GM13977 (cell line): ENCODE results near the gene AMPD3.

Source experiments
- DNase-seq: peaks from one replicate; pipeline ENCODE4 v3.0.0; 2012; ENCODE audit warnings: low spot score
- CTCF ChIP-seq: IDR thresholded peaks from 2 replicates; pipeline ENCODE4 v1.5.1; 2012; ENCODE audit warnings: mild to moderate bottlenecking, control low read depth; ENCODE audit not compliant: insufficient read depth; ENCODE audit errors: extremely low read depth, missing control alignments
- in situ Hi-C: fragments of 300-500 bp; cut with MboI; formaldehyde crosslinking; loops from one replicate; pipeline ENCODE4 v1.12.0; 2022; ENCODE audit warnings: low sequenced_read_pairs, low pct_unique_long_range_greater_than_20kb, mixed read lengths, inconsistent platforms; ENCODE audit not compliant: unreplicated experiment

The AMPD3 gene

GRCh38 chr11:10410106-10410843 is 44.8 kb upstream of the AMPD3 start:
- in situ Hi-C loops, result no loop called here

GRCh38 chr11:10410844-10411200 is 44.2 kb upstream of the AMPD3 start:
- no peak for DNase-seq
- TF ChIP-seq CTCF, result no peak
- in situ Hi-C loops, result no loop called here

More at GRCh38 chr11:10410106-10410843, 44.8 kb upstream of the AMPD3 start:
- no peak for TF ChIP-seq CTCF
- DNase-seq, result no peak

- no peak for TF ChIP-seq CTCF
- in situ Hi-C loops, result no loop called here
- no peak for DNase-seq
These were observed 42.8 kb upstream of the AMPD3 start for GRCh38 chr11:10412266-10412665.

GRCh38 chr11:10413268-10413667 is 41.8 kb upstream of the AMPD3 start:
- peak; percentile 73 for TF ChIP-seq CTCF
- in situ Hi-C loops, result no loop called here
- no peak for DNase-seq

GRCh38 chr11:10414181-10414580 is 40.9 kb upstream of the AMPD3 start:
- in situ Hi-C loops, result no loop called here
- TF ChIP-seq CTCF, result no peak
- no peak for DNase-seq

GRCh38 chr11:10414659-10415058 is 40.4 kb upstream of the AMPD3 start:
- in situ Hi-C loops, result no loop called here
- DNase-seq, result no peak
- TF ChIP-seq CTCF, result no peak
